DMS114 treated with DMSO at 0.1 percent for 48 hours (cell line): Measurements from ENCODE around the gene SCART1.
"Not testable (repeated sequence)": the region's sequence is repeated elsewhere in the genome, so short reads cannot be mapped to it uniquely, and the experiment has no call there.

Experiments used
- DNase-seq: peaks from one replicate; lab custom pipeline; 2025; ENCODE audit not compliant: unreplicated experiment; lab: John Stamatoyannopoulos, UW

Gene SCART1

GRCh38 chr10:133453516-133454203, at the start of gene SCART1:
SCART1 (plus strand) TSS chr10:133453945; CDS start chr10:133453998, 53 bp downstream.
- DNase-seq = no peak

GRCh38 chr10:133405272-133405671, 48.5 kb upstream of the SCART1 start:
- no peak for DNase-seq

- DNase-seq = no peak
Observed at GRCh38 chr10:133405844-133406527, 47.8 kb upstream of the SCART1 start.

GRCh38 chr10:133411523-133412380, 42.0 kb upstream of the SCART1 start:
- no peak for DNase-seq

- DNase-seq = no peak
Observed at GRCh38 chr10:133412381-133412711, 41.4 kb upstream of the SCART1 start.

GRCh38 chr10:133414401-133414800, 39.3 kb upstream of the SCART1 start:
- not testable (repeated sequence) for DNase-seq

GRCh38 chr10:133415752-133416151, 38.0 kb upstream of the SCART1 start:
- no peak for DNase-seq

GRCh38 chr10:133418289-133418993, 35.3 kb upstream of the SCART1 start:
- no peak for DNase-seq

GRCh38 chr10:133419211-133419950, 34.4 kb upstream of the SCART1 start:
- DNase-seq = no peak

GRCh38 chr10:133420028-133420427, 33.7 kb upstream of the SCART1 start:
- DNase-seq = no peak

GRCh38 chr10:133420579-133420978, 33.2 kb upstream of the SCART1 start:
- no peak for DNase-seq

- no peak for DNase-seq
Observed at GRCh38 chr10:133421336-133422222, 32.2 kb upstream of the SCART1 start.

- DNase-seq = no peak
Observed at GRCh38 chr10:133422223-133422806, 31.4 kb upstream of the SCART1 start.

- DNase-seq = no peak
Observed at GRCh38 chr10:133422807-133423771, 30.7 kb upstream of the SCART1 start.

- DNase-seq = not testable (repeated sequence)
Observed at GRCh38 chr10:133424102-133424501, 29.6 kb upstream of the SCART1 start.

- DNase-seq = not testable (repeated sequence)
Observed at GRCh38 chr10:133424601-133425000, 29.1 kb upstream of the SCART1 start, which contains the start of gene SPRN. SPRN (minus strand) TSS chr10:133424625; CDS start chr10:133423681, 944 bp downstream.

- DNase-seq = not testable (repeated sequence)
Observed at GRCh38 chr10:133429571-133429970, 24.2 kb upstream of the SCART1 start.
